GM18861 (cell line): ENCODE results near the gene IRX4.

Experiments
- ATAC-seq: cut with Tn5 transposase; IDR thresholded peaks from one replicate; pipeline ENCODE4 v1.9.1; 2021; ENCODE audit not compliant: unreplicated experiment

Gene IRX4

DNA sequence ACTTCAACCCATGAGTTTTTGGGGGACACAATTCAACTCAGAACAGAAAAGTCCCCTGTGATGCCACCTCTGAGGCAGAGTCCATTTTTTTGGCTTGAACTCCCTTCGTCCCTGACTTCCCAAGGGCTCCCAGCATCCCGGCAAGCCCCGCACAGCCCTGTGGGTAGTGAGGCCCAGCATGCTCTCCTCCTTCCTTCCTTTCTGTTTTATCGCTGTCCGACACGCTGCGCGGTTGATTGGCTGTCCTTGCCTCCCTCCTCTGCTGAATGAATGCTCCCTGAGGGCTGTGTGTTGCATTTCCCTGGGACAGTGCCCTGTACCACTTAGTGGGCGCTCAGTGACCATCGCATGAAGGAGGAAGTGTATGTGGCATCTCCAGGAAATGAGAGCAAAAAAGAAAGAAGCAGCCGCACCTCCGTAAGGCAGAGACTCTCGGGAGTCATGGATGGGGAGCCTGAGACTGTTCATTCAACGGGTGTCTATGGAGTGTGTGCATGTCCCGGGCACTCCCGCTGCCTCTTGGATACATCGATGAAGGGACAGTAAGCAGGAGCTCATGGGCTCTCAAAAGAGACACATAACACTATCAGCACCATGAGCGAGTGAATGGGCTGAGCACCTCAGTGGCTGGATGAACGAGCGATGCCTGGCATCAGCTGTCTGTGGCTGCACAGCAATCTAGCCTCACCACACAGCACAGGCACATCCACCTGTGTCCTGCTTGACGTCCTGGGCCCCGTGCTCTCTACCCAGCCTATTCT is 10.1 kb upstream of the IRX4 start:
- no peak for ATAC-seq

DNA sequence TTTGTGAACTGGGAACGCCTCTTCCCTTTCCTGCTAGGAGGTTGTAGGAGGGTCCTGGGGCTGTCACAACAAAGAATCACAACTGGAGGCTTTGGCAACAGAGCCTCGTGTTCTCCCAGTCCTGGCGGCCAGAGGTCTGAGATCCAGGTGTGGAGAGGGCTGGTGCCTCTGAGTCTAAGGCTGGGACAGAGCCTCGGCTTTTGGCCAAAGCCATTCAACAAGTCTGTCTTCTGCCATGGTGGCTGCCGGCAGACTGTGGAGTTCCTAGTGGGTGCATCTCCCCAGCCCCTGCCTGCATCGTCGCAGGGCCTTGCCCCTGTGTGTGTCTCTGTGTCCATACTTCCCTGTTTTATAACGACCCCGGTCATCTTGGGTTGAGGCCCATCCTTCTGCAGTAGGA is 9.5 kb upstream of the IRX4 start:
- ATAC-seq, result no peak

DNA sequence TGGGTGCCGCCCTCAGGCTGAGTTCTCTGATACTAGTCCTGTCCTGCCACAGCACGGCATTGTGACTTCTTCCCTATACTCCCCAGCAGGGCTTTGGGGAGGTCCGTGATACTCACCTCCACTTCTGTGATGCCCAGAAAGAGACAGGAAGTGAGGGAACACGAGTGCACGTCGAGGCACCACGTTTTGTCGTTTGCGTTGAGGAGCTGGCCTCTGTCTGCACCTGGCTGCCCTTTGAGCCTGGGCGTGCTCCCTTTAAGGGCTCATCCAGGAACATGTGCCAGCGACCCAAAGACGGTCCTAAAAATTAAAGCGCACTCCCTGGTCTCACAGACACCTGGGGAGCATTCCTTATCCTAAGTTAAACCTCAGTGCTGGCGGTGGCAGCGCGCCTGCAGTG is 8.7 kb upstream of the IRX4 start:
- ATAC-seq, result no peak

DNA sequence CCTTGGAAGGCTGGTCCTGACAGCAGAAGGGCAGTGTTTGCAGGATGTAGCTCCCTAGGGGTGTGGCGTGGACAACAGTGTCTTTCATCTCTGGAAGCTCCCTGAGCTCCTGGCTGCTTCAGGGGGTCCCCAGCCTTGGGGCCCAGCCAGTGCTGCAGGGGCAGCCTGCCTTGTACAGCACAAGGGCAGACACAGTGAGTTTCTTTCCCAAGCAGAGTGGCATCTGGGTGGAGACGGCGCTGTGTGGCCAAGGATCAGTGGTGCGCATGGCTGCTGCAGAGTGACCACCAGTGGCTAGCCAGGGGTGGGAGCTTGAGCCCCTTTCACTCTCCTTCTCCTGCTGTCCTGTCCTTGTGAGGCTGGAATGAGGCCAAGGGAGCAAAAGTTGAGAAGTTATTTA is 7.6 kb upstream of the IRX4 start:
- ATAC-seq, result no peak

DNA sequence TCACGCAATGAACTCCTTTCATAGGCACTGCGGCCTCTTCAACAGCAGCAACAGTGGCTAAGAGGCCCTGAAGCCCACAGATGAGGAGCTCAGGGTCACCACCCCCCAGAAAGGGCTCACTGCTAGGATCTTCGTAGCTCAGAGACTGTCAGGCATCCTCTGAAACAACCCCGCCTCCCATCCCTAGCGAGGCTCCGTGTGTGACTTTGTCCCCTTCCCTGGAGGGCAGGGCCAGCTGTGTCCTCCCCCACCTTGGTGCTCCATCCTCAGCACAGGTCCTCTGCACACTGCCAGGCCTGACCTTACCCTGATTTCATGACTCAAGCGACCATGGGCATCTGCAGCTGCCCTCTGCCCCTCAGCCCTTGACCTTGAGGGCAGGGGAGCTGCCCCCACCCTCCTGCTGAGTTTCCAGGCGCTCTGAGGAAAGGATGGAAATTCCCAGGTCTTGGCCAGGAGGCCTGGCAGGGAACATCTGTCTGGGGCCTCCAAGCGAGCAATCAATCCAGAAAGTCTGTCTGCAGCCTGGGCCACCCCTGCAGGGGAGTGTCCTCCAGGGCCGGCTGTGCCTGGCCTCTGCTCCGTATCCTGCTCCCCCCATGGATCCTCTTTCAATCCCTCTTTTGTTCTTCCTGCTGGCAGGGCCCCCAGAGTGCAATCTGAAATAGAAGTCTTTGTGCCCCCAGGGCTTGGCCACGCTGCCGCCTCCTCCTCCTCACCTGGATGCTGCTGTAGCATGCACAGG is 6.8 kb upstream of the IRX4 start:
- ATAC-seq, result no peak

DNA sequence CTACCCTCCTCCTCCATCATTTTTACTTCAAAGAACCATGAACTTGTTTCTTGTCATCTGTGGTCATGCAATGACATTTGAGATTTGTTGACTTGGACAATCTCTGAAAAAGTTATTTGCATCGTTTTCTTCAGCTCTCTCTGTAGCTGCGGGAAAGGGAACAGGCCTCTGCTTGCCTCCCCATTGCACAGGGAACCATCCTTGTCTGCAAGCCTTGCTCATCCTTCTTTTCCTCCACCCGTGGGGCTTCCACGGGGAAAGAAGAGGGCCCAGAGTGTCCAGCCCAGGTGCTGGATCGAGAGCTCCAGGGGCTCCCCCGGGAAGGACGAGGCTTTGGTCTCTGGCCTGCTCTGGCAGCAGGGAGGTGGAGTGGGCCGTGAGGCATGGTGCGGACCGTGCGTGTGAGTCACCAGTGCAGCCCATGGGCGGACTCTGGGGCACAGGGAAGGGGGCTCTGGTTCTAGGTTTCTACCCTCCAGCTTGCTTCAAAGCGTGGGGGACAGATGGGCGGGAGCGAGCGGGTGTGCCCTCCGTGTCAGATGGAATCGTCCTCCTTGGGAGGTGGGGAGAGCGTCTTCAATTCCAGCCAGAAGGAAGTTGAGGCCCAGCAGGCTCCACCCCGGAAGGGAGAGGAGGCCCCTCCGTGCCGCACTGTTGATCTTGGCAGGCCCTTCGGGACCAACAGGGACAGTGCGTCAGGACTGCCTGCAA is 6.0 kb upstream of the IRX4 start:
- no peak for ATAC-seq

DNA sequence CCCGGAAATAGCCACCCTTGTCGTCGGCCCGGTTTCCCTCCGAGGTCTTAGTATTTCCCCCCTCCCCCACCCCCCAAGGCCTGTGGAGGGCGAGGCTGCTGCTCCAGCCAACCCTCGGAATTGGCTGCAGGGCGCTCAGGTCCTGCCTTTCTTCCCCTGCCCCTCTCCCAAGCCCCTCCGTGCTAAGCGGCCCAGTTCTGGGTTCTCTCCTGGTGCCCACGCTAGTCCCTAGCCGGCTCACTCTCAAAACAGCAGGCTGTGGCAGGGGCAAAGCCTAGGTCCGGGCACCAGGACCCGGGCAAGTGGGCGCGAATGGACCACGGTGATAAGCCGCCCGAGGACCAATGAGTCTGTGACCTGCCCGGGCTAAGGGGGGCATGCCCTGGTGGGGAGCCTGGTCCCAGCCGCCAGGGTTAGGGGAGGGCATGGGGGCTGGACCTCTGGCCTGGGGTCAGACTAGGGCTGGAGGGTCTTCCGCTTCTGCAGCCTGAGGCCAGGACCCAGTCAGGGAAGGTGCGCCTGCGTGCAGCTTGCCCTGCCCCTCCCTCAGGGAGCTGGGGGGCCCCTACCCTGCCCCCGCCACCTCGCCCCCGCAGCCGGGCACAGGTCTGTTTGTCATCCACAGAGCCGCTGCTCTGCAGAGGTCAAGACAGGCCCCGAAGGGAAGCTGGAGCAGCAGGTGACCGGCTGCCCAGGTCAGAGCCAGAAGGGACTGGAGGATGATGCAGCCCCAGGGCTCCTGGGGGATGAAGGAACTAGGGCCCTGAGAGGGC is 5.0 kb upstream of the IRX4 start:
- no peak for ATAC-seq

DNA sequence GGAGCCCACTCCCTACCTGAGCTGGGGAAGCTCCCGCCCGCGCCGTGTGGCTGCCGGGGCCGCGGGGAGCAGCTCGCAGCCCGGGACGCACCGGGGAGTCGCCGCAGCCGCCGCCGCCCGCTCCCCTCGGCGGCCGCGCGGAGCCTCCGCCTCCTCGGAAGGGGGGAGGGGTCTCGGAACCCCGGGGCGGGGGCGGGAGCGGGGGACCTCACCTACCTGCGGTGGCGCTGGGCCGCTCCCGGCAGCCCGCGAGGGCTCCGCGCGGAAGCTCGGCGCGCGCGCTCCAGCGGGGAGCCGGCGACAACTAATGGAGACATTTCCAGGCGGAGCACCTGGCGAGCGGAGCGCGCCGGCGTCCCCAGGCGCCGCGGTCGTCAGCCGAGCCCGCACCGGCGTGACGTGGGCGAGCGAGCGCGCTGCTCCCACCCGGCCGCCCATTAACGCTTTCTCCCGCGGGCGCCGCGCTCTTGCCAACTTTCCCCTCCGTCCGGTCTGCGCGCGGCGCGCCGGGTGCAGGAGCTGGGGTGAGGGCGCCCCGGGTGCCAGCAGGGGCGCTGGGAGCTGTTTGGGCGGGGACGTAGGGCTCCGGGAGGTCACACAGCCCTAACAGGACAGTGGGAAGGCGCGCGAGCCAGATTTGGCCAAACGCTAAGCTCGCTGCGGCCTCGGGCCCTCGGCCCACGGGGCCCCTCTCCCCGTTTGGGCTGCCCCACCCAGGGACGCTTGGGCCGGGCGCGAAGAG is 4.3 kb upstream of the IRX4 start:
- no peak for ATAC-seq

DNA sequence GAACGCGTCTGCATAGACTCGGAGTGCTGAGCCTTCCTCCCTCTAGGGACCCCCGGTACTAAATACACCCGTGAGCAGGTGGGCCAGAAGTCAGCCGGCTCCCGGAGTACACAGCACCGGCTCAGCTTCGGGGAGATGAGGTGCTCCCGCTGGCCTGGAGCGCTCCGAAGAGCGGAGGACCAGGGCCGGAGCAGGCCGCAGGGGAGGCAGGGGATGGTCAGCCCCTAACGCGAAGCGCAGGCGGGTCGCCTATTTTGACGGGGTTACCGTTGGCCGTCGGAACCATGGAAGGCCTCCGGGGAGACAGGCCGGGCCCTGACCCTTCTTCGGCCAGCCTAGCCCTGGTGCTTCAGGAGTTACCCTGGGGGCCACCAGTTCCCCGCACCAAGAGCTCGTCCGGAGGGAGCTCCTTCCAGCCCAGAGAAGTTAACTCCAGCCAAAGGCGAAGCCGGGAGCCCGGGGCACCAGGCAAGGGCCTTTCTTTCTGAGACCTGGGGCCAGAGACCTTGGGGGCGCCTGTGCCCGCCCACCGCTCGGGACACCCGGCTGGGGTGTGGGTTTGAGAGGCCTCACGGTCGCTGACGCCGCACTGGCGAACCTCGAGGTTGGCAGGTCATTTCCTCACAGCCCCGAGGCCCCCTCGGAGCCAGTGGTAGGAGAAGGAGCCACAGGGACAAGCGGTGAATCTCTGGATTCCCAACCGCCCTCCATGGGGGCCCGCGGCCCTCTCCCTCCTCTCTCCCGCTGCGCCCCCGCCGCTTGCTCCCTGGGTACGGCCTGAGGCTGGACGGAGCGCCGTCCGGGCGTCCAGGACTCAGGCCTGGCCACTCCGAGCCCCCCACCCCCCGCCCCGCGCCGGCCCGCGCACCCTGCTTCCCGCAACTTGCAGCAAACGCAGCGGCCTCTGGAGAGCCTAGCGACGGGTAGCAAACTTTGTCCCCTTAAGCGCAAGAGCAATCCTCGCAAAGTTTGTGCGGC is 3.4 kb upstream of the IRX4 start:
- ATAC-seq, result no peak

DNA sequence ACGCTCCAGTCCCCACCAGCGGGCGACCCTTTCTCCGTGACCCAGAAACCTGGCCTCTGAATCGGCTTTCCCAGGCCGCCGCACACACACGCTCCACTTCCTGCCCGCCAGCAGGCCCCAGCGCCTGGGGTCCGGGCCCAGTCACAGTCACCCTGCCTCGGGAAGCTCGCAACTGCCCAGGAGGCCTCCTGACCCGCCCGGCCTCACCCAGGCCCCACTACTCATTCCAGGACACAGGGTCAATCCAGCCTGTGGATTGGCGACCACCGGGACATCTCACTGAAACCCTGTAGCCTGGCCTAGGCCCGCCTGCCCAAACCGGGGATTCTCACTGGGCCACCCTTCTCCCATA is 2.7 kb upstream of the IRX4 start:
- ATAC-seq, result no peak

DNA sequence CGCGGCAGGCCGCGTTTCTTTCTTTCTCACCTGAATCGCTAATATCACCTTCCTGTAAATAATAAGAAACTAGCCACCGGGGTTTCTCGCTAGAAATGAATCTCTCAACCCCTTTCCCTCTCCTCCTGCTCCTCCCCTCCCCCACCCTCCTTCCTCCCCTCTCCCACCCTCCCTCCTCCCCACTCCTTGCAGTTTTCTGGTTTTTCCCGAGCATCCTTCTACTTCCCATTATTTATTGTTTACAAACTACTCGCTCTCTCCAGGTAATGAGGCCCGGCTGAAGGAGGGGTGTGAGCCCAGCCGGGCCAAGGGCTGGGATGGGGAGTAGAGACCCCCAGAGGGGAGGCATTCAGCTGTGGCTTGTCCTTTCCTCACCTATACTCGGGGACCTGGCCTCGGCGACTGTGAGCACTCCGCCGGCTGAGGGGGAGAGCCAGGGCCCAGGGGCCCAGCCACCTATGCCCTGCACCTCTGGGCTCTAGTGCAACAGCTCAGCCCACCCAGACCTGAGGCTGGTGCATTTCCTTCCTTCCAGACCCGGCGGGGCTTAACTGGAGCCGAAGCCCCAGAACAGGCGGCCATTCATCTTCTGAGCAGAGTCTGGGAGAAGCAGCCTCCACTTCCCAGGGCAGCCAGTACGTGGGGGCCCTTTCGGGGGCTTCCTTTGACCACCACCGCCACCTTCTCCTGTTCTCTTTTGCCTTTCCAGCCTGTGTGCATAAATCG is 2.1 kb upstream of the IRX4 start:
- ATAC-seq, result no peak

DNA sequence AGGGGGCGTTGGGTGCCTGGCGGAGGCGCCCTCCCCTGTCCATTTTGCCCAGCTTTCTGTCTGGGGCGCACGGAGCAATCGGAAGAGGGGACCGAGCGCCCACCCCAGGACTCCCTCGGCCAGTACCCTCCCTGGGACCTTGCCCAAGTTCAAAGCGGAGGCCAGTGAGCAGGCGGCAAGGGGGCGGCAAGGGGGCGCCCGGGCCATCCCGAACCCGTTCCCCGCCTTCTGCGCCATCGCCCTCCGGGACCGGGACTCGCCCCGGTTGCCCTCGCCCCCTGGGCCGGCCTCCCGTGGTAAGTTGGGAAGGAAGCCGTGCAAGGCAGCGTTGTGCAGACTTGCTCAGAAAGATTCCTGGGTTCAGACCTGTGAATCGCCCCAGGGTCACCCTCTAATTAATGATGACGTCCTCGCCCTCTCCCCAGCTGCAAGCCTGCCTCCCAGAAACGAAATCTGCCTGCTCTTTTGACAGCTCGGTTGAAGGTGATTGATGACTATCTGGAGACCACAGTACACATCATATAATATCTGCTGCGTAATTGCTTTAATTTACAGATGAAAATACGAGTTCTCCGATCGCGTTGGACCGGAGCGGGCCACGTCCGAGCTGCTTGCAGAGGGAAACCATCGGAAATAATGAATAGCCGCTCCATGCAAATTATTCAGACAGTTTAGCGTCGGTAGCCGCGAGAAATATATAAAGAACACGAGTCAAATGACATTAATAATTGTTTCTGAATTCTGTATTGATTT is 1.4 kb upstream of the IRX4 start:
- no peak for ATAC-seq

DNA sequence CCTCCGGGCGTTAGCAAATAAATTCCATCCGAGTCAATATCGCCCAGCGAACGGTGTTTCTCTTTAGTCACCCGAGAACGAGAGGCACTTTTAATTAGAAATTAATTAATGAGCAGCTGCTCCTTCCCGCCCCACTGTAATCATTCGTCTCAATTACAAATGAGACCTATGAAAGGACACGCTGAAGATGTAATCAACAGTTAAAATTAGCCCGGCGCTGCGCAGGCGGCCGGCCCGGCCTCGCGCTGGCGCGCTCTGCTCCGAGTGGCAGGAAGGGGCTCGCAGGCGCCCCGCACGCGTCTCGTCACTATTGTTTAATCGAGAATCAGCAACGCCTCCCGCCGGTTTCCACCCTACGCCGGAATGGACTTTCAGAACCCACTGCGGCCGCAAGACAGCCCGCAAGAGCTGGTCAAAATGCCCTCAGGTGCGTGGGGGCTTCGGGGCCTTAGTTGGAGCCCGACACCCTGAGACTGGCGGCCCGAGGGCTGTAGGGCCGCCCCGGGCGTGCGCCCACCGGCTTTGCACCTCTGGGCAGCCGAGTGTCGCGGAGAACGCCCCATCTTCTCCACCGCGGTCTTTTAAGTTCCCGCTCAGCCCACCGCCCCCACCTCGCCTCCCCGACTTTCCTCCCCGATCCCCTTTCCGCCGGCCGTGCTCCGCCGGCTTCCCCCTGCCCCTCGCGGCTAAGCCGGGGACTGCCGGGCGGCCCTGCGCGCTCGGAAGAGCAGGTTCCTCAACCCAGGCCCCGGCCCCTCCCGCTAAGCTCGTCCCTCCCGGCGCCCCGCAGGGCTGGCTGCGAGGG is 597 bp upstream of the IRX4 start:
- no peak for ATAC-seq

DNA sequence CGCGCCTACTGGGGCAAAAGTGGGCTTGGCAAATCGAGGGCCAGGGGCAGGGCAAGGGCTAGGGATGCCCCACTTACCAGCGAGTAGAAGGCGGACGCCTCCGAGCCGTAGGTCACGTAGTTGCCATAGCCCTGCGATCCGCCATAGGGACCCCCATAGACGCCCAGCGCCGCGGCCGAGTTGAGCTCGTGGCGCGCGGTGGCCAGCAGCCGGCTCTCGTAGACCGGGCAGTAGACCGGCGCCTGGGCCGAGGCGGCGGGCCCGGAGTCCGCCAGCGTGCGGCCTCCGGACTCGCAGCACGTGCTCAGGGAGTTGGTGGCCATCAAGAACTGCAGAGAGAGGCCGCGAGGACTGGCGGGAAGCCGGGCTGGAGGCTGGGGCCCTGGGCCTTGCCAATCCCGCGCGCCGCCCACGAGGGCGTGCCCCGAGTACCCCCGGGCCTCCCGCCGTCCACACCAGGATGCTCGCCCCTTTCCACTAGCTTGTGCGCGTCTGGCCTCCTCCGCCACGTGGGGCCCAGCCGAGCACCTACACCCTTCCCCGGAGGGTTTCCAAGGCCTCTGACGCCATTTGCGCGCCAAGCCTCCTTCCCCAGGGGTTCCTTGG is 891 bp downstream of the IRX4 start:
- ATAC-seq, result no peak

DNA sequence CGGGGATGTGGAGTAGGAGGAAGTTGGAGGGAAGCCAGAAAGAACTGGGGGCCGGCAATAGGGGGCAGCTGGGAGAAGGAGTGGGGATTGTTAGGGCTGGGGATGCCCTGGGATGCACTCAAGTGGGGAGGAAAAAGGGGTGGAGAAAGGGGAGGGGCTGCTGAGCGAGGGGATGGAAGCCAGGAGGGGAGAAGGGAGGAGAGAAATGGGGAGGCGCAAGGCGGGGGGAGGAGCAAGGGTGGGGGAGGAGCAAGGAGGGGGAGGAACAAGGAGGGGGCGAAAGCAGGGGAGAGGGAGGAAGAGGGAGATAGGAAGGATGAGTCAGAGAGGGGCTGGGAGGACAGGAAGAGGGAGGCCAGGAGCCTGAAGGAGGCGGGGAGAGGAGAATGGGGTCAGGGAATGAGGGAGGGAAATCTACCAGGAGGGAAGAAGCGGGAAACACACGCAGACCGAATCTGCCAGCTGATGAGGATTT is 1.6 kb downstream of the IRX4 start:
- ATAC-seq, result no peak

DNA sequence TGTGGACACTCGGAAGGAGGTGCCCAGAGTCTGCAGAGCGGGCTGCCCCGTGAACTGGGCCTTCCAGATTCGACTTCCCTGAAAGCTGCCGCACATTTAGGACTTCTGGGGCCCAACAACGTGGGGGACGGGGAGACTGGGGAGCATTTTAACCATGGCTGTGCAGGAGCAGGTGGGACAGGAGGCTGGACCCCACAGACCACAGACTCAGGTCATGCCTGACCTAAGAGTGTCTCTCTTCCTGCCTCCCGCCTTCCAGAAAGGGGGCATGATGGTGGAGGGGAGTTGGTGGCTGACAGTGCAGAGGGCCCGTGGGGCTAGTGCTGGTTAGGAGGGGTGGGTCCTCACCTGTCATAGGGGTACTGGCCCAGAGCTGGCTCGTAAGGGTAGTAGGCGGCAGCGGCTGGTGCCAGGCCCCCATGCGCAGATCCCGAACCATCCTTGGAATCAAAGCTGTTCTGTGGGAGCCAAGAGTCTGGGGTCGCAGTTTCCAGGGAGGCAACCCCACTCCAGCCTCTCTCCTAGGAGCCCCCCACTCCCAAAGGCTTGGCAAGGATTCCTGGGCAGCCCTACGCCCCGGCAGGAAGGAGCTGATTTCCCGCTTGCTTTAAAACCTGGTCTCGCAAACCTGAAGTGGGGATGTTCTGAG is 2.2 kb downstream of the IRX4 start:
- no peak for ATAC-seq
